Caco-2 (cell line): Measurements from ENCODE around the gene CTDSPL. TPM values are rescaled to one million over a fixed set of nuclear protein-coding genes. Genes with fewer than 3 reads are reported as not detected.

Source experiments
- BruUV-seq: library from RNA; stranded (reverse); fragments of 400-500 nt; replicated peaks from 2 replicates; lab custom pipeline; 2021; lab: Mats Ljungman, UMichigan
- CTCF ChIA-PET: fragments of 300-600 bp; sonication (Branson Sonifier 250); formaldehyde crosslinking; loops from one replicate; lab custom pipeline; 2022; ENCODE audit warnings: antibody characterized with exemption; lab: Charles Lee
- POLR2A ChIA-PET: fragments of 300-600 bp; sonication (Branson Sonifier 250); formaldehyde crosslinking; loops from one replicate; lab custom pipeline; 2022; ENCODE audit warnings: antibody characterized with exemption; lab: Charles Lee
- DNase-seq, 2 experiments: peaks; one replicate each; pipeline versions ENCODE4 v3.0.0 to v3.0.0-alpha.2; 2020 to 2022
- H3K27me3 ChIP-seq: replicated peaks from 2 replicates; pipeline ENCODE4 v1.6.0; 2011; ENCODE audit warnings: low read length; ENCODE audit not compliant: control insufficient read depth, insufficient read depth
- H3K36me3 ChIP-seq: 2 replicates; pipeline ENCODE4 v1.5.1; 2011; ENCODE audit warnings: low read length; ENCODE audit not compliant: control insufficient read depth, insufficient read depth
- H3K4me1 ChIP-seq: fragments of 250-450 bp; sonication (Bioruptor Pico); 2 replicates; pipeline ENCODE4 v1.5.1; 2020; ENCODE audit warnings: mild to moderate bottlenecking
- H3K4me3 ChIP-seq: 2 replicates; pipeline ENCODE4 v1.5.1; 2011; ENCODE audit warnings: low read depth, mild to moderate bottlenecking, control low read depth, low read length
- H3K9me3 ChIP-seq: fragments of 250-450 bp; sonication (Bioruptor Pico); 2 replicates; pipeline ENCODE4 v1.5.1; 2020; ENCODE audit warnings: mild to moderate bottlenecking, moderate library complexity
- H3K27ac Mint-ChIP-seq: one replicate; pipeline ENCODE4 v1.8.0; 2022; ENCODE audit warnings: mixed read lengths; ENCODE audit not compliant: unreplicated experiment
- H3K27me3 Mint-ChIP-seq: one replicate; pipeline ENCODE4 v1.8.0; 2022; ENCODE audit warnings: mixed read lengths; ENCODE audit not compliant: insufficient read depth, unreplicated experiment
- H3K36me3 Mint-ChIP-seq: one replicate; pipeline ENCODE4 v1.8.0; 2022; ENCODE audit warnings: mild to moderate bottlenecking, mixed read lengths; ENCODE audit not compliant: insufficient read depth, unreplicated experiment
- H3K4me1 Mint-ChIP-seq: one replicate; pipeline ENCODE4 v1.8.0; 2022; ENCODE audit warnings: low read depth, mixed read lengths; ENCODE audit not compliant: unreplicated experiment
- H3K4me3 Mint-ChIP-seq: one replicate; pipeline ENCODE4 v1.8.0; 2022; ENCODE audit warnings: mild to moderate bottlenecking, moderate library complexity, mixed read lengths; ENCODE audit not compliant: unreplicated experiment
- H3K9me3 Mint-ChIP-seq: one replicate; pipeline ENCODE4 v1.8.0; 2022; ENCODE audit warnings: mixed read lengths; ENCODE audit not compliant: unreplicated experiment
- intact Hi-C: fragments of 100-400 bp; cut with micrococcal nuclease; formaldehyde crosslinking; loops from one replicate; pipeline ENCODE4 v1.10.0; 2022; ENCODE audit not compliant: unreplicated experiment
- total RNA-seq: library from RNA; stranded (reverse); gene quantifications from 2 replicates; pipeline ENCODE4 v1.2.3, GENCODE V29; 2022
- TF ChIP-seq, protein P1 (sequence below), 2 experiments: fragments of 200-600 bp in 1 of 2; IDR thresholded peaks; 1 replicate in 1 of 2; 2 replicates in 1 of 2; pipeline versions ENCODE4 v1.5.1 to v1.8.0; 2011 to 2022; ENCODE audit warnings: antibody characterized with exemption in 1 of 2, control low read depth in 1 of 2, inconsistent platforms in 1 of 2, low read depth in 1 of 2, low read length in 1 of 2, mild to moderate bottlenecking in 1 of 2, moderate library complexity in 1 of 2; ENCODE audit not compliant: insufficient read depth in 1 of 2, severe bottlenecking in 1 of 2, unreplicated experiment in 1 of 2

The CTDSPL gene
- total RNA-seq, 1 experiment from 2014 or later: 60.9 TPM

DNA sequence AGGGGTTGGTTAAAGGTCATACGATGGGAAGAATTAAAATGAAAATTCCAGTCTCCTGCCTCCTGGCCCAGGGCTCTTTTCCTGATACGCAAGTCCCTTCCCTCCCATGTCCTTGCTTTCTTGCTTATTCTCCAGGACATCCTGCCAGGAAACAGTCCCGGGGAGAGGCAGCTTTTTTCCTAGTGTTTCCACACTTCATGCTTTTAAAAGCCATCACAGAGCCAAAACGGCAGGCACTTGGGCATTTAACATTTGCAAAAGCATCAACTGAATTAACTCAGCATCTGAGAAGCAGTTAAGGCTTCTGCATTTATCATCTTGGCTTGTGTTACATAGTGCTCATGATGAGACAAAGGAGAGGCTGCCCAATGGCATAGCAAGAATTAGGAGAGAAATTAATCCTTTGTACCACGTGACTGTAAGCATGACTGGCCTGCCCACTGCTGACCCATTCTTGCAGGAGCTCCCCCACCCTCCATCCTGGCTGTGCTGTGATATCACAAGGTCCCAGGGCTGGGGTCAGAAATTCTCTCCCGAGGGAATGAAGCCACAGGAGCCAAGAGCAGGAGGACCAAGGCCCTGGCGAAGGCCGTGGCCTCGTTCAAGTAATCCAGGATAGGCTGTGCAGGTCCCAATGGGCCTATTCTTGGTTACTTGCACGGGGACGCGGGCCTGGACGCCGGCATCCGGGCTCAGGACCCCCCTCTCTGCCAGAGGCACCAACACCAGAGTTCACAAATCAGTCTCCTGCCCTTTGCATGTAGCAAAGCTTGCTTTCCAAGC, 107.3 kb downstream of the CTDSPL start:
- H3K36me3 Mint-ChIP-seq: peaks cover 34% of the 10 kb centered on the region
- H3K36me3 ChIP-seq: peaks cover 1% of the 10 kb centered on the region; the same call in 1 of the 2 replicates
- H3K4me1 Mint-ChIP-seq: peaks cover 44% of the 10 kb centered on the region
- DNase-seq: no peak
- ChIA-PET CTCF (interaction anchor here (6.6 kb wide), 1 partner anchor 114 kb away, joined by 64 read pairs; no protein-coding TSS in a partner anchor), POLR2A (no interaction called here)
- H3K4me3 ChIP-seq: no peak overlapping the region
- H3K4me1 ChIP-seq: peaks cover 42% of the 10 kb centered on the region
- H3K4me3 Mint-ChIP-seq: no peak overlapping the region
- TF ChIP-seq, protein P1, sequence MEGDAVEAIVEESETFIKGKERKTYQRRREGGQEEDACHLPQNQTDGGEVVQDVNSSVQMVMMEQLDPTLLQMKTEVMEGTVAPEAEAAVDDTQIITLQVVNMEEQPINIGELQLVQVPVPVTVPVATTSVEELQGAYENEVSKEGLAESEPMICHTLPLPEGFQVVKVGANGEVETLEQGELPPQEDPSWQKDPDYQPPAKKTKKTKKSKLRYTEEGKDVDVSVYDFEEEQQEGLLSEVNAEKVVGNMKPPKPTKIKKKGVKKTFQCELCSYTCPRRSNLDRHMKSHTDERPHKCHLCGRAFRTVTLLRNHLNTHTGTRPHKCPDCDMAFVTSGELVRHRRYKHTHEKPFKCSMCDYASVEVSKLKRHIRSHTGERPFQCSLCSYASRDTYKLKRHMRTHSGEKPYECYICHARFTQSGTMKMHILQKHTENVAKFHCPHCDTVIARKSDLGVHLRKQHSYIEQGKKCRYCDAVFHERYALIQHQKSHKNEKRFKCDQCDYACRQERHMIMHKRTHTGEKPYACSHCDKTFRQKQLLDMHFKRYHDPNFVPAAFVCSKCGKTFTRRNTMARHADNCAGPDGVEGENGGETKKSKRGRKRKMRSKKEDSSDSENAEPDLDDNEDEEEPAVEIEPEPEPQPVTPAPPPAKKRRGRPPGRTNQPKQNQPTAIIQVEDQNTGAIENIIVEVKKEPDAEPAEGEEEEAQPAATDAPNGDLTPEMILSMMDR (IDR thresholded peaks at IDR 0.05; ENCODE audit: insufficient read depth in 1 of 2, low read depth in 1 of 2, low read length in 1 of 2, severe bottlenecking in 1 of 2, unreplicated experiment in 1 of 2): no peak
- H3K27ac Mint-ChIP-seq: no peak overlapping the region
- no peaks in the 10 kb centered on the region for H3K27me3 ChIP-seq
- H3K9me3 Mint-ChIP-seq: no peaks in the 10 kb centered on the region
- intact Hi-C loops: loop anchor here (5.0 kb wide), 1 partner anchor 57 kb away; no protein-coding TSS in a partner anchor
- H3K27me3 Mint-ChIP-seq: no peaks in the 10 kb centered on the region
- BruUV-seq: no TSS peak
- no peaks in the 10 kb centered on the region for H3K9me3 ChIP-seq

DNA sequence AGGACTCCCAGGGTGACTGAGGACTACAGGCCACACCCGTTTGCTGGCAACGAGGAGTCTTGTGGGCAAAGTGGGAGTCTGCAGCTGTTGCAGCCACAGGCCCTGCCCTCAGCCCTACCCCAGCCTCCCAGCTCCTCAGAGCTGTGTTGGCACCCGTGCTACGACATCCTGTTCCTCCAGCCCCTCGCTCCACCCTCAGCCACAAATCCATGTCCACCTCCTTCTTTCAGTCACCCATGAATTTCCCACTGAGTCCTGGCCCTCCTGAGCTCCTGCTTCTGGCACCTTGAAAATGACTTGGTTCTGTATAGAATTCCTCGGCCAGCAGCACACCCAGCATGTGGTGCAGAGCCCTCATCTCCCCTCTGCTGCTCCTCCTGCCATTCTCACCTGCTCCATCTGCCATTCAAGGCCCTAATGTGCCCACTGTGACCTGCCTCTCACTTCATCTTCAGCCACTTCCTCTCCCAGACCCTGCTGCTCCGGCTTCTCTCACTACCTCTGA, 108.0 kb downstream of the CTDSPL start:
- Mint-ChIP-seq H3K4me3 (no peak overlapping the region), H3K4me1 (peaks cover 44% of the 10 kb centered on the region), H3K36me3 (peaks cover 38% of the 10 kb centered on the region), H3K9me3 (no peaks in the 10 kb centered on the region), H3K27ac (no peak overlapping the region), H3K27me3 (no peaks in the 10 kb centered on the region)
- no peaks in the 10 kb centered on the region for H3K27me3 ChIP-seq
- ChIA-PET POLR2A (no interaction called here), CTCF (interaction anchor here (6.6 kb wide), 1 partner anchor 115 kb away, joined by 64 read pairs; no protein-coding TSS in a partner anchor)
- no peak overlapping the region for H3K4me3 ChIP-seq
- no peak for DNase-seq
- TF ChIP-seq, protein P1 (IDR thresholded peaks at IDR 0.05; ENCODE audit: insufficient read depth in 1 of 2, low read depth in 1 of 2, low read length in 1 of 2, severe bottlenecking in 1 of 2, unreplicated experiment in 1 of 2): no peak
- peaks cover 43% of the 10 kb centered on the region for H3K4me1 ChIP-seq
- H3K36me3 ChIP-seq: peaks cover 1% of the 10 kb centered on the region; the same call in 1 of the 2 replicates
- no peaks in the 10 kb centered on the region for H3K9me3 ChIP-seq
- BruUV-seq: no TSS peak
- intact Hi-C loops: loop anchor here (5.0 kb wide), 1 partner anchor 57 kb away; no protein-coding TSS in a partner anchor

DNA sequence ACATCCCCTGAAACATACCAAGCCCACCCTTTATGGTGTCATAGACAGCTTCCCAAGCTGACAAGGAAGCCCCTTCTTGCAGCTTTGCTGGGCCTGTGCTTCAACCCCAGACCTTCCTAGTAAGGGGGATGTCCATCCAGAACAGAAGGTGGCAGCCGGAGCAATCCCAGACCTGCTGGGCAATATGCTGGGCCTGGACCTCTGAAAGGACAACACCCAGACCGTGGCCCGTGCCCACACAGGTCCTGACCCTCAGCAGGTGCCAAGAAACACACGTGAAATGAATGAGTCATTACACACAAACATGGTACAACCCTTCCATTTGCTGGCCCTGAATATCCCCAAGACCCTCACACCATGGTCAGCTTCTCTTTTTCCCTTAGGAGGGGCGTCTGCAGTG, 109.1 kb downstream of the CTDSPL start:
- TF ChIP-seq, protein P1 (IDR thresholded peaks at IDR 0.05; ENCODE audit: insufficient read depth in 1 of 2, low read depth in 1 of 2, low read length in 1 of 2, severe bottlenecking in 1 of 2, unreplicated experiment in 1 of 2): no peak
- peaks cover 40% of the 10 kb centered on the region for H3K4me1 Mint-ChIP-seq
- no peak for DNase-seq
- H3K27me3 Mint-ChIP-seq: no peaks in the 10 kb centered on the region
- no peaks in the 10 kb centered on the region for H3K9me3 ChIP-seq
- no peaks in the 10 kb centered on the region for H3K27me3 ChIP-seq
- H3K4me3 ChIP-seq: no peak overlapping the region
- no peaks in the 10 kb centered on the region for H3K9me3 Mint-ChIP-seq
- H3K36me3 ChIP-seq: peaks cover 1% of the 10 kb centered on the region; the same call in 1 of the 2 replicates
- POLR2A ChIA-PET: no interaction called here
- no peak overlapping the region for H3K4me3 Mint-ChIP-seq
- peaks cover 44% of the 10 kb centered on the region for H3K36me3 Mint-ChIP-seq
- no peak overlapping the region for H3K27ac Mint-ChIP-seq
- BruUV-seq: no TSS peak
- peaks cover 37% of the 10 kb centered on the region for H3K4me1 ChIP-seq
- intact Hi-C loops: no loop called here
- CTCF ChIA-PET: interaction anchor here (6.6 kb wide), 1 partner anchor 116 kb away, joined by 64 read pairs; no protein-coding TSS in a partner anchor
